ENCODE measurements around the gene AHSP.
"Not testable (repeated sequence)": the region's sequence is repeated elsewhere in the genome, so short reads cannot be mapped to it uniquely, and the experiment has no call there.

AHSP gene

DNA sequence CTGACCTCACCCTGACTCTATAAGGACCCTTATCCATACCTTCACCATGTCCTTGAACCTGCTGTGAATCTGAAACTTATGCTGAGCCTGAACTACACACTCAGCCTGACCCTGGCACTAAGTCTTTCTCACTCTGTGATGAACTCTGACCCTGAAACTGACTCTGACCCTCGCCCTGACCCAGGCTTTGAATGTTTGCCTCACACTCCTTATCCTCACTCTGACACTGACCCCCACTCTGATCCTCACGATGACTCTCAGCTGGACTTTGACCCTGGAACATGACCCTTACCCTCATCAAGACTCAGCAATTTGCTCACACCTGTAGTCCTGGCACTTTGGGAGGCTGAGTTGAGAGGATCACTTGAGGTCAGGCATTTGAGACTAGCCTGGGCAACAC lies 4.4 kb downstream of the AHSP start:
- DNase-seq = no peak

- no peak for DNase-seq
Observed at GRCh38 chr16:31532896-31533295, 5.2 kb downstream of the AHSP start.

DNA sequence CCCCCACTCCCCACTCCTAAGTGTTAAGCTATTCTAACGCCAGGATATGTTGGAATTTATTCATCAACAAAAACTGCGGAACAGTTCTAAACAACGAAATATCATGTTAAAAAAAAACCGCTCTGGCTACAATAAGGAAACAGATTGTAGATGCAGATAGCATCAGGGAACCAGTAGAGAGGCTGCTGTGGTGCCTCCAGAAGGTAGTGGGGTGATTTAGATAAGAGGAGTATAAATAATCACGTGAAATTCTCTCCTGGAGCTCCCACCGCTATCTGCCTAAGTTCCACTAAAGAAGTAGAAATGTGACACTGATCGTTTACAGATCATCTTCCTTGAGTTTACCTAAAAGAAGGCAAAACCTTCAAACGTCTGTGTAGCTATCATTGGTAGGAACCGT lies 8.0 kb downstream of the AHSP start:
- DNase-seq = no peak

- DNase-seq = no peak
Observed at GRCh38 chr16:31536804-31537361, 9.2 kb downstream of the AHSP start.

DNA sequence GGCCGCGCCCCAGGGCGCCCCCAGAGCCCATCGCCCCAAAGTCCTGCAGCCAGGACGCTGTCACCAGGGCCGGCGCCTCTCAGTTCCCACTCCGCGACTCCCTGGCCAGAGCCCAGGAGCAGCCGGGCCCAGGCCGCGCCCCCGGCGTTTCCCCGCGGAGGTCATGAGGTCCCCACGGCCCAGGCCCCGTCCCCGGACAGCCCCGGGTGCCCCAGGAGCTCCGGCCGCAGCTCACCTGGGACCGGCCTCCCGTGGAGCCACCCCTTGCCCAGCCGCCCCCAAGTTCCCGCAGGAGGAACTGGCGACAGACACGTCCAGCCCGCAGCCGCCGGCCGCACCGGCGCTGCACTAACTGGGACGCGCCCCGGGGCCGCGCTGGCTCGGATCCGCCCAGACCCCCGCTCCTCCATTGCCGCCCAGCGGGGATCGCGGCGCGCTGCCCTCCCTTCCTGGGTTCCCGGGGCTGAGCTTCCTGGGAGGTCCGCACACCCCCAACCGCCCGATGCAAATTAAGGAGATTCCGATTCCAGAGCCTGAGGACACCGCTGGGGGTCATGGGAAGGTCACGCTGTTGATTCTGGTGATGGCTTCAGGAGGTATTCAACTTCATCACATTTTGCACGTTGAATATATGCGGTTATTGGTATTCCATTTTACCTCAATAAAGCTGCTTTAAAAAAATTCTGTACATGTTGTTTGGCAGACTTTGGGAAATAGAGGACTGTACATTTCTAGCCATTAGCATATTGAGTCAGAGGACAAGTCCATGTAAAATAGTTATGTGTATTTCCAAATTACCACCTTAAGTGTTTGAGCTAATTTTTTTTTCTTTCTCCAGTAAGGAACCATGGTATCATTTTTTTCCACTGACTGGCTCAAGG lies 9.9 kb downstream of the AHSP start:
- DNase-seq = no peak

GRCh38 chr16:31538243-31538598 lies 10.5 kb downstream of the AHSP start:
- DNase-seq = not testable (repeated sequence)

- DNase-seq = not testable (repeated sequence)
Observed at GRCh38 chr16:31539762-31540161, 12.1 kb downstream of the AHSP start.

GRCh38 chr16:31542763-31543162 lies 15.1 kb downstream of the AHSP start:
- DNase-seq = no peak

DNA sequence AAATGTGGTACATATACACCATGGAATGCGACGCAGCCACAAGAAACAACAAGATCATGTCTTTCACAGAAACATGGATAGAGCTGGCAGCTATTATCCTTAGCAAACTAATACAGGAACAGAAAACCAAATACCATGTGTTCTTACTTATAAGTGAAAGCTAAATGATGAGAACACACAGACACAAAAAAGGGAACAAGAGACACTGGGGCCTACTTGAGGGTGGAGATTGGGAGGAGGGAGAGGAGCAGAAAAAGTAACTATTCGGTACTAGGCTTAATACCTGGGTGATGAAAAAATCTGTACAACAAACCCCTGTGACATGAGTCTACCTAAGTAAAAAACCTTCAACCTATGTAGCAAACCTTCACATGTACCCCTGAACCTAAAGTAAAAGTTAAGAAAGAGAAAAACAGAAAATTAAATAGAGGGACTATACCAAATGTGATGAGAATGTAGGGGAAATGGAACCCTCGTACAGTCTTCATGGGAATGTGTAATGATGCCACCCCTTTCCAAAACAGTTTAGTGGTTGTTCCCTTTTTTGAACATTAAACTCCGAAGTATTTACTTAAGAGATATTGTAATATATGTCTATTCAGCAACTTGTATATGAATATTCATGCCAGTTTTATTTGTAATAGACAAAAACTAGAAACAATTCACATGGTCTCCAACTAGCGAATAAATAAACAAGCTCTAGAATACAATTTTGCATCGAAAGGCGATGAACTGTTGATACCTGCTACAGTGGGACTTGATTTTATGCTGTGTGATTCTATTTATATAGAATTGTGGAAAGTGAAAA lies 33.9 kb downstream of the AHSP start:
- DNase-seq = no peak

GRCh38 chr16:31568577-31569359 lies 41.1 kb downstream of the AHSP start:
- DNase-seq = no peak

GRCh38 chr16:31569360-31569717 lies 41.6 kb downstream of the AHSP start:
- no peak for DNase-seq

DNA sequence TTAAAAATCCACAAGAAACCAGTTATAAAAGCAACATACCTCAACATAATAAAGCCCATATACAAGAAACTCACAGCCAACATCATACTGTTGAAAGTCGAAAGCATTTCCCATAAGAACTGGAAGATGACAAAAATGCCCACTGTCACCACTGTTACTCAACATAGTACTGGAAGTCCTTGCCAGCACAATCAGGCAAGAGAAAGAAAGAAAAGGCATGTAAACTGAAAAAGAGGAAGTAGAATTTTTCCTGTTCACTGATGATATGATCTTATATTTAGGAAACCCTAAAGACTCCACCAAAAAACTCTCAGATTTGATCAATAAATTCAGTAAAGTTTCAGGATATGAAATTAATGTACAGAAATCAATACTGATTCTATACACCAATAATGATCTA lies 45.1 kb downstream of the AHSP start:
- DNase-seq = no peak

DNA sequence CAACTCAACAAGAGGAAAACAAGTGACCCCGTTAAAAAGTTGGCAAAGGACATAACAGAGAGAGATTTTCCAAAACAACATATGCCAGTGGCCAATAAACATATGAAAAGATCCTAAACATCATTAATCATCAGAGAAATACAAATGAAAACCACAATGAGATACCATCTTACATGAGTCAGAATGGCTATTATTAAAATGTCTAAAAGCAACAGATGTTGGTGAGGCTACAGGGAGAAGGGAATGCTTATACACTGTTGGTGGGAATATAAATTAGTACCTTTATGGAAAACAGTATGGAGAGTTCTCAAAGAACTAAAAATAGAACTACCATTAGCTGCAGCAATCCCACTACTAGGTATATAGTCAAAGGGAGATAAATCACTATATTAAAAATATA lies 46.5 kb downstream of the AHSP start:
- DNase-seq = not testable (repeated sequence)

DNA sequence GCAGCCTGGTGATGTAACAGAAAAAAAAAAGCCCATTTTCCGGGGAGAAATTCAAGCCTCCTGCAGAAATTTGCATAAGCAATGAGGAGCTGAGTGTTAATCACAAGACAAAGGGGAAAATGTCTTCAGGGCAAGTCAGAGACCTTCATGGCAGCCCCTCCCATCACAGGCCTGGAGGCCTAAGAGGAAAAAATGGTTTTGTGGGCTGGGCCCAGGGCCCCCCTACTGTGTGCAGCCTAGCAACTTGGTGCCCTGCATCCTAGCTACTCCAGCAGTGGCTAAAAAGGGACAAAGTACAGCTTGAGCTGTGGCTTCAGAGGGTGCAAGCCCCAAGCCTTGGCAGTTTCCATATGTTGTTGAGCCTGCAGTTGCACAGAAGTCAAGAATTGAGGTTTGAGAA lies 49.7 kb downstream of the AHSP start:
- no peak for DNase-seq

All from NCI-H2171 treated with DMSO at 0.1 percent for 48 hours (cell line).